Measurements from ENCODE around the gene FOXK1. TPM values are rescaled to one million over a fixed set of nuclear protein-coding genes. Genes with fewer than 3 reads are reported as not detected.

The FOXK1 gene
- total RNA-seq, 2 experiments from 2014 or later = 32.0 to 36.2 TPM

GRCh38 chr7:4817178-4817901 is 135.2 kb downstream of the FOXK1 start:
- Mint-ChIP-seq H3K4me1 (no peaks in the 10 kb centered on the region), H3K27me3 (peaks cover 10% of the 10 kb centered on the region), H3K36me3 (ENCODE audit: low read depth) (no peaks in the 10 kb centered on the region), H3K9me3 (peaks cover 2% of the 10 kb centered on the region), H3K4me3 (no peak overlapping the region), H3K27ac (no peak overlapping the region)
- DNase-seq = no peak
- CTCF ChIA-PET = interaction anchor here (1.3 to 2.4 kb wide), 2 partner anchors 13 to 67 kb away, joined by 4 to 8 read pairs; partner anchors contain the start of gene RADIL
- POLR2A ChIA-PET = no interaction called here

DNA sequence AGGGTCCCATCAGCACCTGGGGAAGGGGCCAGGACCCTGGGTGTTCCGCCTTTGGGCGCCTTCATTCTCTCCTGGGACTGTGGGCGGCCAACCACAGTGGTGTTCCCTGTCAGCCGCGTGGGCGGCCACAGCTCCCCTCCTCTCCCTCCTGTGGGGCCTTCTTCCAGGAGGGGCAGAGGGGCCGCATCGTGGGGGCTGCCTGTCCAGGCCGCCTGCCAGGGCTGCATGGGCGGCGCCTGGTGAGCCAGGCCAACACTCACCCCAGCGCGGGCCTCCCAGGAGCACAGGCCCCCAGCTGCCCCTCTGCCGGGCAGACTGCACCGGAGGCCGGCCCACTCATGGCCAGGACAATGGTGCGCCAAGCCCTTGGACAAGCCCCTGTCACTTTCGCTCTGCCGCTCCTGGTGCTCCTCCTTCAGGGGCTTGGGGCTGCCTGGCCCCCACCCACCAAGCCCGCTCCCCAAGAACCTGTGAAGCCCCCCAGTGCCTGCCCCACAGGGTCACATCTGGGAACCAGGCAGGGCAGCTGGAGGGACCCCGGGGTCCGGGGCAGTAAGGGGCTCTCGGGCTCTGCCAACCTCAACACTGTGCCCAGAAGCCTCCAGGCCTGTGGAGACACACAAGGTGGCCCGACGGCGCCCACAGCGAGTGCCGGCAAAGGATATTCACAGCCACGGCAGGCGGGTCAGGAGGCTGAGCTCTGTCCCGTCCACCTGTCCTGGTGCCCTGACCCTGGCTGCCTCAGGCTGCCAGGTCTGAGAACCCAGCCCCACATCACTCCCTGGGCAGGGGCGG is 136.1 kb downstream of the FOXK1 start:
- no peaks in the 10 kb centered on the region for H3K4me1 Mint-ChIP-seq
- CTCF ChIA-PET = no interaction called here
- POLR2A ChIA-PET = no interaction called here
- H3K27ac Mint-ChIP-seq = no peak overlapping the region
- no peak for DNase-seq
- no peaks in the 10 kb centered on the region for H3K36me3 Mint-ChIP-seq (ENCODE audit: low read depth)
- H3K27me3 Mint-ChIP-seq = peaks cover 6% of the 10 kb centered on the region
- no peaks in the 10 kb centered on the region for H3K9me3 Mint-ChIP-seq
- H3K4me3 Mint-ChIP-seq = no peak overlapping the region

- Mint-ChIP-seq H3K27me3 (no peaks in the 10 kb centered on the region), H3K4me1 (no peaks in the 10 kb centered on the region), H3K27ac (no peak overlapping the region), H3K36me3 (ENCODE audit: low read depth) (no peaks in the 10 kb centered on the region), H3K9me3 (no peaks in the 10 kb centered on the region), H3K4me3 (no peak overlapping the region)
- ChIA-PET CTCF (no interaction called here), POLR2A (no interaction called here)
- DNase-seq = no peak
These were observed 137.7 kb downstream of the FOXK1 start for GRCh38 chr7:4819560-4820404.

DNA sequence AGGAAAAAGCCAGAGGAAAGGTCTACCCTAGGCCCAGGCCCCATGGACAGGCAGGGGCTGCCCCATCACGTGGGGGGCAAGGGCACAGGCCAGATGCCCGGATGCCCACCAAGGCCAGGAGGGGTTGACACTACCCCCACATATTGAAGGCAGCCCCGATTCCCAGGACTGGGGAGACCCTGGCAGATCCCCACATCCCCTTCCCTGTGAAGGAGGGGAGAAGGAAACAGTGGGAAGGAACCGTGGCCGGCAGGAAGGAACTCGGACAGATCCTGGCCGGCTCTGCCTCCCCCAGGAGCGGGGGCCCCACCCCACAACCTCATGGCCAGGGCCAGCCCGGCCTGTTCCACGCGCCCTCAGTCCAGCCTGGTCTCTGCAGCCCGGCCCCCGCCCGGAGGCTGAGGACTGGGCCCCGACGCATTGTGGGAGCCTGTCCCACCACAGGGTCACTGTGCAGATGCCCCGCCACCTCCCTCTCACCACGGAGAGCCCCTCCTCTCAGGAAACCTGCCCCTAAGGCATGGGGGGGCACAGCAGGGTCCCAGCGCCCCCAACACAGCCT is 138.4 kb downstream of the FOXK1 start:
- Mint-ChIP-seq H3K27me3 (no peaks in the 10 kb centered on the region), H3K4me3 (no peak overlapping the region), H3K9me3 (no peaks in the 10 kb centered on the region), H3K36me3 (ENCODE audit: low read depth) (no peaks in the 10 kb centered on the region), H3K4me1 (no peaks in the 10 kb centered on the region), H3K27ac (no peak overlapping the region)
- DNase-seq = no peak
- CTCF ChIA-PET = interaction anchor here (1.2 kb wide), 1 partner anchor 63 kb away, joined by 3 read pairs; the partner anchor contains the start of gene RADIL
- POLR2A ChIA-PET = no interaction called here

Small RNAs within 50 kb of the gene (microRNA-seq; reads per million reads assigned to microRNA genes)
- not detected for gene MIR4656 (ENCODE audit: borderline microRNAs expressed, borderline replicate concordance)

Other genes with a start within 250 kb of the FOXK1 start
- 10 to 100 TPM; 61.1 to 71.3 TPM for gene AP5Z1, start 93.3 kb downstream of the FOXK1 start, total RNA-seq
- gene PAPOLB, start 179.7 kb downstream of the FOXK1 start, total RNA-seq = under 1 TPM in 1 of 2 experiments, not detected in 1; 0.05 TPM
- gene RADIL, start 201.4 kb downstream of the FOXK1 start, total RNA-seq = under 1 TPM; 0.37 to 0.84 TPM